Pancreas (tissue), 10 donors: ENCODE results near the gene HOOK2. TPM values are rescaled to one million over a fixed set of nuclear protein-coding genes. Genes with fewer than 3 reads are reported as not detected.

Experiments
- ATAC-seq, 4 donors: fragments of 200-7000 bp; cut with Tn5 transposase; one replicate each; pipeline versions ENCODE4 v1.8.0 to v1.9.1; 2020; ENCODE audit warnings: mild to moderate bottlenecking in 4 of 4, moderate library complexity in 4 of 4
- DNase-seq, 6 donors: peaks; one replicate each; pipeline ENCODE4 v3.0.0-alpha.2; 2020
- FAIRE-seq: peaks from 2 replicates; lab custom pipeline; 2012; peaks lifted over from hg19 to GRCh38; lab: Jason Lieb, UNC
- H3K27ac ChIP-seq, 4 donors: fragments of 200-600 bp; sonication (generic); 1 replicate in 3 of 4; 2 replicates in 1 of 4; pipeline versions ENCODE4 v1.5.0 to v1.8.0; 2020
- H3K27me3 ChIP-seq, 4 donors: fragments of 200-600 bp; one replicate each; pipeline ENCODE4 v1.8.0; 2021
- H3K36me3 ChIP-seq, 3 donors: fragments of 200-600 bp; sonication (generic) in 1 of 3; one replicate each; pipeline versions ENCODE4 v1.5.0 to v1.8.0; 2020 to 2021
- H3K4me1 ChIP-seq, 3 donors: fragments of 200-600 bp; one replicate each; pipeline ENCODE4 v1.8.0; 2021
- H3K4me3 ChIP-seq, 4 donors: fragments of 200-600 bp; sonication (generic) in 2 of 4; one replicate each; pipeline versions ENCODE4 v1.5.0 to v1.8.0; 2020 to 2021
- H3K9me3 ChIP-seq, 4 donors: fragments of 200-600 bp; one replicate each; pipeline ENCODE4 v1.8.0; 2021
- CTCF ChIP-seq, 4 donors: fragments of 200-600 bp; sonication (generic) in 3 of 4; IDR thresholded peaks; one replicate each; pipeline versions ENCODE4 v1.5.0 to v1.8.0; 2021; ENCODE audit warnings: antibody characterized with exemption in 4 of 4
- WGBS, 2 donors: extraction: QIAGEN DNeasy Blood & Tissue Kit; methylation state at CpG; one replicate each; pipeline ENCODE4 v1.1.7; 2013; 5-methylcytosine and 5-hydroxymethylcytosine counted together
- intact Hi-C, 3 donors: fragments of 100-400 bp; cut with DNase I; formaldehyde crosslinking; loops; one replicate each; pipeline versions ENCODE4 v1.11.1 to v1.14.2; 2022
- polyA plus RNA-seq, 2 donors: library from polyadenylated mRNA; stranded (reverse); fragments of 200-250 nt; gene quantifications; one replicate each; pipeline ENCODE4 v1.2.3, GENCODE V29; 2013
- total RNA-seq, 6 donors: library from RNA; stranded (reverse); fragmentation: NEBNext Ultra II Directional in 4 of 6; extraction: Animal tissue kit (Norgen Biotek cat#: 25700) in 4 of 6; gene quantifications; one replicate each; pipeline versions ENCODE4 v1.2.1 to v1.2.4, GENCODE V29; 2021 to 2023
- donor health status: healthy with polysubstance abuse.
- donor health status: DM: no; HTN: no; CAD: no; lungs with moderate emphysema.
- donor health status: DM: no; HTN: no; CAD: no.
- donor health status: control.
- donor health status: control.
- donor health status: Bipolar disorder and iron deficiency.
- donor health status: DM: yes; HTN: yes; CAD: no.
- donor health status: DM: no; HTN: no; CAD: no.
- donor health status: DM: no; HTN: no; CAD: no.
- donor health status: DM: yes; HTN: yes; CAD: no.

The HOOK2 gene
- total and polyA plus RNA-seq, 8 donors: 37.7 to 300 (median 53.0) TPM

GRCh38 chr19:12737835-12738351, 37.5 kb downstream of the HOOK2 start:
- DNase-seq (no peak), FAIRE-seq (no peak), ATAC-seq (no peak)
- H3K27ac ChIP-seq: no peak overlapping the region
- H3K27me3 ChIP-seq: no peaks in the 10 kb centered on the region
- H3K36me3 ChIP-seq: peaks cover 0 to 7% (median 0%) of the 10 kb centered on the region in 3 donors
- H3K4me1 ChIP-seq: peaks cover 9 to 21% (median 11%) of the 10 kb centered on the region in 3 donors
- H3K4me3 ChIP-seq: peak overlapping the region; percentile 75 to 86 (median 80)
- WGBS, 2 donors: 7 to 10% methylated on average over 13 of the region's 13 CpGs
- TF ChIP-seq CTCF (IDR thresholded peaks at IDR 0.05): no peak
- intact Hi-C loops: no loop called here
- no peaks in the 10 kb centered on the region for H3K9me3 ChIP-seq

- no peaks in the 10 kb centered on the region for H3K27me3 ChIP-seq
- peak; percentile 98 for FAIRE-seq
- intact Hi-C loops: no loop called here
- no peaks in the 10 kb centered on the region for H3K9me3 ChIP-seq
- no peak for TF ChIP-seq CTCF (IDR thresholded peaks at IDR 0.05)
- peaks cover 16 to 28% (median 18%) of the 10 kb centered on the region in 3 donors for H3K4me1 ChIP-seq
- 0 to 1% methylated on average over 29 of the region's 29 CpGs for WGBS, 2 donors
- peak within 1 kb of the TSS; percentile 91 to 97 (median 94) for H3K27ac ChIP-seq
- DNase-seq: peak; percentile 82 to 97 (median 94)
- peaks cover 0 to 7% (median 0%) of the 10 kb centered on the region in 3 donors for H3K36me3 ChIP-seq
- H3K4me3 ChIP-seq: peak within 1 kb of the TSS; percentile 75 to 86 (median 80)
- peak; percentile 83 to 91 (median 85) for ATAC-seq
Observed at GRCh38 chr19:12736995-12737834, 38.1 kb downstream of the HOOK2 start, which contains the start of gene GET3. GET3 (plus strand) TSS chr19:12737497; CDS start chr19:12737506, 9 bp downstream.

- DNase-seq: no peak
- intact Hi-C loops: no loop called here
- 0 to 2% methylated on average over 15 of the region's 15 CpGs for WGBS, 2 donors
- Histone ChIP-seq H3K4me3 (peak overlapping the region; percentile 74 to 99 (median 88)), H3K27ac (peak overlapping the region; percentile 84 to 91 (median 86)), H3K4me1 (peaks cover 17 to 29% (median 21%) of the 10 kb centered on the region in 3 donors), H3K9me3 (no peaks in the 10 kb centered on the region), H3K36me3 (peaks cover 0 to 20% (median 15%) of the 10 kb centered on the region in 3 donors), H3K27me3 (no peaks in the 10 kb centered on the region)
- no peak for TF ChIP-seq CTCF (IDR thresholded peaks at IDR 0.05)
- FAIRE-seq: no peak
- no peak for ATAC-seq
Observed at GRCh38 chr19:12733369-12734214, 41.8 kb downstream of the HOOK2 start.

GRCh38 chr19:12731337-12731736, 44.0 kb downstream of the HOOK2 start:
- peaks cover 12 to 17% (median 14%) of the 10 kb centered on the region in 3 donors for H3K4me1 ChIP-seq
- H3K9me3 ChIP-seq: no peaks in the 10 kb centered on the region
- no peak for FAIRE-seq

More at GRCh38 chr19:12731337-12731736, 44.0 kb downstream of the HOOK2 start:
- TF ChIP-seq CTCF (IDR thresholded peaks at IDR 0.05): no peak
- Histone ChIP-seq H3K36me3 (peaks cover 0 to 20% (median 15%) of the 10 kb centered on the region in 3 donors), H3K27me3 (no peaks in the 10 kb centered on the region), H3K4me3 (no peak overlapping the region), H3K27ac (no peak overlapping the region)
- DNase-seq (no peak), ATAC-seq (no peak)
- WGBS, 2 donors: 93 to 94% methylated on average over 20 to 24 of the region's 24 CpGs
- intact Hi-C loops: no loop called here
